ENCODE results near the gene RALGAPA1.
"Not testable (repeated sequence)": the region's sequence is repeated elsewhere in the genome, so short reads cannot be mapped to it uniquely, and the experiment has no call there.

The RALGAPA1 gene

DNA sequence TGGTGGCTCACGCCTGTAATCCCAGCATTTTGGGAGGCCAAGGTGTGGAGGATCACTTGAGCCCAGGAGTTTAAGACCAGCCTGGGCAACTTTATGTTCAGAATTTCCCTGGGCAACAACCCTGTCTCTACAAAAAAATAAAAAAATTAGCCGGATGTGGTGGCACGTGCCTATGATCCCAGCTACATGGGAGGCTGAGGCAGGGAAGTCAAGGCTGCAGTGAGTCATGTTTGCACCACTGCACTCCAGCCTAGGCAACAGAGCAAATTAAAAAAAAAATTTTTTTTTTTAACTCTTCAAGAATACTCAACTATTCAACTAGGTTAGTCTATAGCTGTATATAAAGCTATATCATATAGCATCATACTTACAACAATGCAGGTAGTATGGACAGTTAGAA is 113.0 kb downstream of the RALGAPA1 start:
- no peak for DNase-seq

GRCh38 chr14:35695647-35696046 is 113.4 kb downstream of the RALGAPA1 start:
- DNase-seq = no peak

- no peak for DNase-seq
Measured at GRCh38 chr14:35695072-35695471, 114.0 kb downstream of the RALGAPA1 start.

GRCh38 chr14:35689000-35689460 is 120.1 kb downstream of the RALGAPA1 start:
- no peak for DNase-seq

- DNase-seq = no peak
Measured at GRCh38 chr14:35688126-35688826, 120.8 kb downstream of the RALGAPA1 start.

DNA sequence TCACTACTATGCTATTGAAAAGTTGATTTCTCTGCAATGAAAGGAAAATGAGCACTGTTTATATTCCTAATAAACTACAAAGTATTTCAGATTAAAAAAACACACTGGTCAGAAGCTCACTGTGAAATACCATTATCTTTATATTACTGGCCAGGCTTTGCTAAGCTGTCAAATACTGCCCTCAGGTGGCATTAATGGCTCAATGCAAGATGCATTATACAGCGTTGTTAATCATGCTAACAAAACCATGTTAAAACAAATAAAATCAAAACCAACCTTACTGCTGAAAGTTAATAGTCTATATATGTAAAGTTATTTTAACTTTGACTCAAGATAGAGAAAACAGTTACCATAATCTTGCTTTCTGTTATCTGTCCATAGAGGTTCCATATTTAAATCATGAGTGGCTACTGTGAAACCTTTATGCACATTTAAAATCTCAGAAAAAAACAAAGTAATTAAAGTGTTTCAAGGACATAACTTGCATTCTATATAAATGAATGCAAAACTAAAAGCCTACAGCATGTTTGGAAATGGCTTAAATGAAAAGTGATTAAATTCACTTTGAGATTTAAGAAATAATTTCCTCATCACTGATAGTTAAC is 121.7 kb downstream of the RALGAPA1 start:
- peak; percentile 16 for DNase-seq

DNA sequence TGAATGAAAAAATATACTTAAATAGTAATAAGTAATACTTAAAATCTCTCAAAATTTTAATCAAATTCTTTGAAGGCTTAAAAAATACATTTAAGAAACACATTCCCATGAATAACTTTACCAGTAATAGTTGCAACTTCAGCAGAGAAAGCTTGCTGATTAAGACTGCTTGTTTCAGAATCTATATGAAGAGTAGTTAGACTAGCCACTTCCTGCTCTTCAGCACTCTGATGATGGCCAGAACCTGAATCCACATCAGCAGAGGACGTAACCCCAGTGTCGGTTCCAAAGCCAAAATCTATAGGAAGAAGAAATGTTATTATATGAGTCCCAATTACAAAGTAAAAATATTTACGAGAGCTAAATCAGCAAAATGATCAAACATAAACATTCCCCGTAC is 125.4 kb downstream of the RALGAPA1 start:
- not testable (repeated sequence) for DNase-seq

GRCh38 chr14:35682802-35683201 is 126.3 kb downstream of the RALGAPA1 start:
- no peak for DNase-seq

DNA sequence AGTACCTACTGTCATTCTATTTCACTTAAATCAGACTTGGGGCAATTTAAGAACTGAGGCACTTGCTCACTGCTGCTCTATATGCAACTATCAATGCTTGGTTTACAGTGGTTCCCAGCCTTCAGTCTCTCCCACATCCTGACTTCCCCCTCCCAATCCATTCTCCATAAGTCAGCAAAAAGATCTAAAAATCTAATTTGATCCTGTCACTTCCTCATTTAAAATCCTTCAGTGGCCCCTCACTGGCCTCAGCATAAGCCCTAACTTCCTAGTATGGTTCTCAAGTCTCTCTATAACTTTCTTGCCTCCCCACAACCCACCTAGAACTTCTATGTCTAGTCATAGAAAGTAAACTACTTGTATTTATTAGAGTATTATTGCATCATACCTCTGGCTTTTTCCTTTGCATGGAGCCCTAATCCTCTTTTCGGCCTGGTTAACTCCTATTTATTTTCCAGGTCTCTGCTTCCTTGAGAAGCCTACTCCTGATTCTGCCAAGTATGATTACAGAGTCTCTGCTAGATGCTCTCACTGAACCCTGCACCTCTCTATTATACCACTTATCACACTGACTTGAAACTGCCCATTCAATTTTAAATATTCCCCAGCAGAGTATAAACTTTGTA is 130.6 kb downstream of the RALGAPA1 start:
- no peak for DNase-seq

- no peak for DNase-seq
Measured at GRCh38 chr14:35669782-35670181, 139.3 kb downstream of the RALGAPA1 start.

- DNase-seq = no peak
Measured at GRCh38 chr14:35666429-35667043, 142.6 kb downstream of the RALGAPA1 start.

DNA sequence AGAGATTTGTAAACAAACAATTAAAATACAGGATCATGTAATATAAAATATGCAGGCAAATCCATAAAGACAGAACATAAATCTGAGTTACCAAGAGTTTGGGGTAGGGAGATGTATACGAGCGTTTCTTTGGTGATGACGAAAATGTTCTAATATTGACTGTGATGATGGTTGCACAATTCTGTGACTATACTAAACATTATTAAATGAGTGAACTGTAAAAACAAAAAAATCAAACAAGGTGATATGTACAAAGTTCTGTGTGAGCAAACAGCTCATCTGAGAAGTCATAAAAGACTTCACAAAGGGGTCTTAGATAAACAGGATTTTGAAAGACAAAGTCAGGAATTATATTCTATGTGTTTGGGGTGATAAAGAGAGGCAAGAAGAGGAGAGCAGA is 147.2 kb downstream of the RALGAPA1 start:
- no peak for DNase-seq

DNA sequence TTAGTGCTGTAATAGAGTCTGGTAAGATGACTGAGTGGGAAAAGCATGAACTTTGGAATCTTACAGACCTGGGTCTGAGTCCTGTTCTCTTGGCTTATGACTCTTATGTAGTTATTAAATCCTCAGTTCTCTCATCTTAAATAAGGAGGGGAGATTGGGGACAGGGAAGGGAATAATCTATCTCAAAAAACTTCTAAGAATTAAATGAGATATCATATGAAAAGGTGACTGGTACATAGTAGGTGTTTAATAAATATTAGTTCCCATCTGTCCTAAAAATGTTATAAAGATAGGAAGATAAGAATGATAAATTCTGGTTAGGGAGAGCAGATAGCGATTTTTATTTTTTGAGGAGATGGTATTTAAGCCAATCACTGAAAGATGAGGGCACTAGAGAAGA is 156.1 kb downstream of the RALGAPA1 start:
- no peak for DNase-seq

DNA sequence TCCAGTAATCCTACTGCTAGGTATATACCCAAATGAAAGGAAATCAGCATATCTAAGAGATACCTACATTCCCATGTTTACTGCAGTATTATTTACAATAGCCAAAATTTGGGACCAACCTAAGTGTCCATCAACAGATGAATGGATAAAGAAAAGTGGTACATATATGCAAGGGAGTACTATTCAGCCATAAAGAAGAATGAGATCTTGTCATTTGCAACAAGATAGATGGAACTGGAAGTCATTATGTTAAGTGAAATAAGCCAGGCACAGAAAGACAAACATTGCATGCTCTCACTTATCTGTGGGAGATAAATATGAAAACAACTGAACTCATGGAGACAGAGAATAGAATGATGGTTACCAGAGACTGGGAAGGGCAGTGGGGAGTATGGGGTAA is 165.6 kb downstream of the RALGAPA1 start:
- DNase-seq = no peak

DNA sequence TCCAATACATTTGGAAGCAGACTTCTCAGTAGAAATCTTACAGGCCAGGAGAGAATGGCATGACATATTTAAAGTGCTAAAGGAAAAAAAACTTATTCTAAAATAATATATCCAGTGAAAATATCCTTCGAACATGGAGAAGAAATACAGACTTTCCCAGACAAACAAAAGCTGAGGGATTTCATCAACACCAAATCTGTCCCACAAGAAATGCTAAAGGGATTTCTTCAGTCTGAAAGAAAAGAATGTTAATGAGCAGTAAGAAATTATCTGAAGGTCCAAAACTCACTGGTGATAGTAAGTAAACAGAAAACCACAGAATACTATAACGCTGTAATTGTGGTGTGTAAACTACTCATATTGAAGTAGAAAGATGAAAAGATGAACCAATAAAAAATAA is 171.2 kb downstream of the RALGAPA1 start:
- no peak for DNase-seq

DNA sequence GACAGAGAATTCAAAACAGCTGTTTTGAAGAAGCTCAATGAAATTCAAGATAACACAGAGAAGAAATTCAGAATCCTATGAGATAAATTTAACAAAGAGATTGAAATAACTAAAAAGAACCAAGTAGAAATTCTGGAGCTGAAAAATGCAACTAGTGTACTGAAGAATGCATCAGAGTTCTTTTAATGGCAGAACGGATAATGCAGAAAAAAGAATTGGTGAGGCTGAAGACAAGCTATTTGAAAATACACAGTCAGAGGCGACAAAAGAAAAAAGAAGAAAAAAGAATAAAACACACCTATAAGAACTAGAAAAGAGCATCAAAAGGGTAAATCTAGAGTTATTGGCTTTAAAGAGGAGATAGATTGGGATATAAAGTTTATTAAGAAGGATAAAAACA is 171.8 kb downstream of the RALGAPA1 start:
- no peak for DNase-seq

- DNase-seq = no peak
Measured at GRCh38 chr14:35632676-35633075, 176.4 kb downstream of the RALGAPA1 start.

- DNase-seq = no peak
Measured at GRCh38 chr14:35632271-35632670, 176.8 kb downstream of the RALGAPA1 start.

DNA sequence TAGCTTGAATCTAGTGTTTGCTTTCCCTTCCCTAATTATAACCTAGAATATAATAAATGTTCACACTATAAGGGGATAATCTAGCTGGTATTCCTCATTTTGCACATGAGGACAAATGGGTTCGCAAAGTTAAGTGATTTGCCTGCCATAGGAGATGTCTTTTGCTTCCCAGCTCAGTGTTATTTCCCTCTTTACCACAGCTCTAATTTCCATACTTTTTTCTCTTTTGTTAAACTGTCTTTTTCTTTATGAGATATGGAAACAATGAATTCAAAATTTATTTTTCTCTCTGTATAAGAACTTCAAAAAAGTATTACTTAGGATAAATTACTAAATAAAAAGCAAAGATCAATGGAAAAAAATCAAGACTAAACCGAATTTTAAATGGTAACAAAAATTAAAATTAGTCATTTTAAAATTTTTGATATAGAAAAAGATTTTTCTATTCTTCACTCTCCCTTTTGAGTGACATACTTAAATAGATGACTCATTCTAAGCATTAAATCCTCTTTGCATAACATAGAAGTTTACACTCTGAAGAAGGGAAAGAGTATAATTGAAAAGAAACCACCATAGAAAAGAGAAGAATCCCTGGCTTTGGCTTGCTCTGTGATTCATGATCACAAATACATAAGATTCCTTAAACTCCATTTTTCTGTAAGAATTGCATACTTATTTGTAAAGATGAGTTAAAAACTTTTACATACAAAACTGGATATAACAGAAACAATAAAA is 177.9 kb downstream of the RALGAPA1 start:
- no peak for DNase-seq

DNA sequence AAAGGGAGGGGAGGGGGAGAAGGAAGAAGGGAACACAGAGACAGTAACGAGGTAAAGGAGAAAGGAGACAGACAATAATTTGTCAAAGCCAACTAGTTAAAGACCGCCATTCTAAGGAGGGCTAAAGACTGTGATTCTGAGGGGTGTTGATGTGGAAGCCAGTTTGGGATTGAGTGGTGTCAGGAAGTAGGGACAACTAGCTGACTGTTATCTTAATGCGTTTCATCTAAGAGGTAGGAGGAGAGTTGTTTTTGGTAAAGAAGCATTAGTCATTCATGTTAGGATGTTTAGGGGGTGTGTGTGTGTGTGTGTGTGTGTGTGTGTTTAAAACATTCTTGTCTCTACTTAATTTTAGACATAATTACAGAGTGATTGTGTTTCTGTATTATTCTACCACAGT is 180.1 kb downstream of the RALGAPA1 start:
- no peak for DNase-seq

GRCh38 chr14:35626947-35627346 is 182.1 kb downstream of the RALGAPA1 start:
- DNase-seq = not testable (repeated sequence)

GRCh38 chr14:35621996-35622395 is 187.1 kb downstream of the RALGAPA1 start:
- not testable (repeated sequence) for DNase-seq

DNA sequence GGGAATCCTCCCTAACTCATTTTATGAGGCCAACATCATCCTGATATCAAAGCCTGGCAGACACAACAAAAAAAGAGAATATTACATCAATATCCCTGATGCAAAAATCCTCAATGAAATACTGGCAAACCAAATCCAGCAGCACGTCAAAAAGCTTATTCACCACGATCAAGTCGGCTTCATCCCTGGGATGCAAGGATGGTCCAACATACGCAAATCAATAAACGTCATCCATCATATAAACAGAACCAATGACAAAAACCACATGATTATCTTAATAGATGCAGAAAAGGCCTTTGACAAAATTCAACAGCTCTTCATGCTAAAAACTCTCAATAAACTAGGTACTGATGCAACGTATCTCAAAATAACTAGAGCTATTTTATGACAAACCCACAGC is 189.1 kb downstream of the RALGAPA1 start:
- not testable (repeated sequence) for DNase-seq
